ENCODE data around the gene SECISBP2L. TPM values are rescaled to one million over a fixed set of nuclear protein-coding genes. Genes with fewer than 3 reads are reported as not detected.

Gene SECISBP2L
- total RNA-seq, 1 experiment from 2014 or later: 40.5 TPM

- Histone ChIP-seq H3K27ac (ENCODE audit: low read length) (no peak overlapping the region), H3K27me3 (ENCODE audit: control insufficient read depth, insufficient read depth, low read length) (peaks cover 7% of the 10 kb centered on the region; the same call in 1 of the 2 replicates), H3K9me3 (ENCODE audit: control insufficient read depth, insufficient read depth, low read depth, low read length) (no peaks in the 10 kb centered on the region), H3K4me3 (ENCODE audit: low read depth in 2 of 2, low read length in 2 of 2) (no peak overlapping the region), H3K36me3 (ENCODE audit: control insufficient read depth, insufficient read depth, low read length) (no peaks in the 10 kb centered on the region), H3K4me1 (ENCODE audit: control insufficient read depth, insufficient read depth, low read length) (no peaks in the 10 kb centered on the region)
- intact Hi-C loops (cut with micrococcal nuclease; ENCODE audit: unreplicated experiment): no loop called here
- TF ChIP-seq CTCF (IDR thresholded peaks at IDR 0.05): no peak
- TF ChIP-seq, protein P1, sequence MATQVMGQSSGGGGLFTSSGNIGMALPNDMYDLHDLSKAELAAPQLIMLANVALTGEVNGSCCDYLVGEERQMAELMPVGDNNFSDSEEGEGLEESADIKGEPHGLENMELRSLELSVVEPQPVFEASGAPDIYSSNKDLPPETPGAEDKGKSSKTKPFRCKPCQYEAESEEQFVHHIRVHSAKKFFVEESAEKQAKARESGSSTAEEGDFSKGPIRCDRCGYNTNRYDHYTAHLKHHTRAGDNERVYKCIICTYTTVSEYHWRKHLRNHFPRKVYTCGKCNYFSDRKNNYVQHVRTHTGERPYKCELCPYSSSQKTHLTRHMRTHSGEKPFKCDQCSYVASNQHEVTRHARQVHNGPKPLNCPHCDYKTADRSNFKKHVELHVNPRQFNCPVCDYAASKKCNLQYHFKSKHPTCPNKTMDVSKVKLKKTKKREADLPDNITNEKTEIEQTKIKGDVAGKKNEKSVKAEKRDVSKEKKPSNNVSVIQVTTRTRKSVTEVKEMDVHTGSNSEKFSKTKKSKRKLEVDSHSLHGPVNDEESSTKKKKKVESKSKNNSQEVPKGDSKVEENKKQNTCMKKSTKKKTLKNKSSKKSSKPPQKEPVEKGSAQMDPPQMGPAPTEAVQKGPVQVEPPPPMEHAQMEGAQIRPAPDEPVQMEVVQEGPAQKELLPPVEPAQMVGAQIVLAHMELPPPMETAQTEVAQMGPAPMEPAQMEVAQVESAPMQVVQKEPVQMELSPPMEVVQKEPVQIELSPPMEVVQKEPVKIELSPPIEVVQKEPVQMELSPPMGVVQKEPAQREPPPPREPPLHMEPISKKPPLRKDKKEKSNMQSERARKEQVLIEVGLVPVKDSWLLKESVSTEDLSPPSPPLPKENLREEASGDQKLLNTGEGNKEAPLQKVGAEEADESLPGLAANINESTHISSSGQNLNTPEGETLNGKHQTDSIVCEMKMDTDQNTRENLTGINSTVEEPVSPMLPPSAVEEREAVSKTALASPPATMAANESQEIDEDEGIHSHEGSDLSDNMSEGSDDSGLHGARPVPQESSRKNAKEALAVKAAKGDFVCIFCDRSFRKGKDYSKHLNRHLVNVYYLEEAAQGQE (IDR thresholded peaks at IDR 0.05; ENCODE audit: insufficient read depth in 1 of 2, low read depth in 2 of 2, low read length in 1 of 2): no peak
- TF ChIP-seq POLR2AphosphoS5 (IDR thresholded peaks at IDR 0.05; ENCODE audit: low read depth, low read length): no peak
- TF ChIP-seq TCF7L2 (IDR thresholded peaks at IDR 0.05; ENCODE audit: low read depth, low read length): no peak
- TF ChIP-seq SIN3A (IDR thresholded peaks at IDR 0.05; ENCODE audit: borderline replicate concordance, insufficient read depth, low read depth, low read length): no peak
- ATAC-seq (no peak), DNase-seq (ENCODE audit: low read depth, low spot score) (no peak)
- ChIA-PET POLR2A (no interaction called here), CTCF (no interaction called here)
- in situ Hi-C loops (cut with HindIII; ENCODE audit: low pct_unique_long_range_greater_than_20kb, low sequenced_read_pairs): no loop called here
- no TSS peak for BruUV-seq (replicated peaks)
Measured at GRCh38 chr15:49064884-49065283, 18.6 kb upstream of the SECISBP2L start.

DNA sequence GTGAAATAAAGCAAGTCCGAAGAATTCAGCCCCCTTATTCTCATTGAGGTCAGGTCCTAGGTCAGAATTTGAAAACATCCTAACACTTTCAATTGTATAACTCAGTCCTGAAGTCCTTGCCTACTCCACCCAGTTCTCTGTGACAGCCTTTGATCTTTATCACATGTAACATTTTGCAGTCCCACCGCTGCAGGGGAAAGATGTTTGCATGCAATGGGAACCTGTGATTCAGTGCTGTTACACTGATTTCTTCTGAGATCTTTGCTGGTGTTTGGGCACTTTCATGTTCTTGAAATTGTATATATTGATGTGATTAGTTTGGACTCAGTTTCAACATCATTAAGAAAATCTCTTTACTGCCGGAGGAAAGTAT lies 18.0 kb upstream of the SECISBP2L start:
- BruUV-seq (replicated peaks): no TSS peak
- TF ChIP-seq SIN3A (IDR thresholded peaks at IDR 0.05; ENCODE audit: borderline replicate concordance, insufficient read depth, low read depth, low read length) (no peak), TCF7L2 (IDR thresholded peaks at IDR 0.05; ENCODE audit: low read depth, low read length) (no peak), POLR2AphosphoS5 (IDR thresholded peaks at IDR 0.05; ENCODE audit: low read depth, low read length) (no peak), CTCF (IDR thresholded peaks at IDR 0.05) (no peak)
- TF ChIP-seq, protein P1 (IDR thresholded peaks at IDR 0.05; ENCODE audit: insufficient read depth in 1 of 2, low read depth in 2 of 2, low read length in 1 of 2): no peak
- no peaks in the 10 kb centered on the region for H3K9me3 ChIP-seq (ENCODE audit: control insufficient read depth, insufficient read depth, low read depth, low read length)
- H3K27me3 ChIP-seq (ENCODE audit: control insufficient read depth, insufficient read depth, low read length): peaks cover 7% of the 10 kb centered on the region; the same call in 1 of the 2 replicates
- ATAC-seq (no peak), DNase-seq (ENCODE audit: low read depth, low spot score) (no peak)
- no peak overlapping the region for H3K4me3 ChIP-seq (ENCODE audit: low read depth in 2 of 2, low read length in 2 of 2)
- no peaks in the 10 kb centered on the region for H3K36me3 ChIP-seq (ENCODE audit: control insufficient read depth, insufficient read depth, low read length)
- in situ Hi-C loops (cut with HindIII; ENCODE audit: low pct_unique_long_range_greater_than_20kb, low sequenced_read_pairs) (no loop called here), intact Hi-C loops (cut with micrococcal nuclease; ENCODE audit: unreplicated experiment) (no loop called here)
- ChIA-PET POLR2A (no interaction called here), CTCF (no interaction called here)
- H3K4me1 ChIP-seq (ENCODE audit: control insufficient read depth, insufficient read depth, low read length): no peaks in the 10 kb centered on the region
- H3K27ac ChIP-seq (ENCODE audit: low read length): no peak overlapping the region
